GM21390 (cell line): ENCODE results near the gene PIM2.
A peak's percentile ranks its signal among the peaks of the same experiment; 100 is the strongest.

ENCODE experiments used
- ATAC-seq: cut with Tn5 transposase; IDR thresholded peaks from one replicate; pipeline ENCODE4 v1.9.1; 2021; ENCODE audit not compliant: unreplicated experiment

The PIM2 gene

GRCh38 chrX:48918643-48919340 lies at the start of gene PIM2:
PIM2 (minus strand) TSS chrX:48919024; CDS start chrX:48918834, 190 bp downstream.
- peak; percentile 75 for ATAC-seq

GRCh38 chrX:48968377-48968776 lies 49.6 kb upstream of the PIM2 start:
- no peak for ATAC-seq

- no peak for ATAC-seq
These were observed 48.2 kb upstream of the PIM2 start for GRCh38 chrX:48966796-48967579.

- ATAC-seq: no peak
These were observed 47.1 kb upstream of the PIM2 start for GRCh38 chrX:48965959-48966358.

DNA sequence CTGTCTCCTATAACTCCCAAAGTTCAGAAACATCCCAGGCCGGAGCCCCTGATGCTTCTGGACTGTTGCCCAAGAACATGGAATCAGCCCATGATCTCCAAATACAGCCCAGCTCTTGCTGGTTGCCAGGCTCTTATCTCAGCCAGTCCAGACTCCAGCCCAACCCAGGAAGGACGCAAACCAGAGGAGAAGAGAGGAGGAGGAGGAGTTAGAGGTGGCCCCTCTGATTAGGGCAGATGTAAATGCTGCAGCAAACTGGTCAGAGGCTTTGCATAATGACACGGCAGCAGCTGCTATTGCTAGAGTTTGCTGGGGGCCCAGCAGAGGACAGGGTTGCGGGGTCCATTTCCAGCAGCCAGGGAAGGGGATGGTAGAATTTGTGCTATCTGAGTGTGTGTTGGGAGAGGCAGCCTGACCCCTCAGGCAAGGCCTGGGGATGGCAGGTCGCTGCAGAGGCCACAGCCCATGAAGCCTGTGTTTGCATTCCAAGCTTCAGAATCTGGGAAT lies 42.8 kb upstream of the PIM2 start:
- no peak for ATAC-seq

DNA sequence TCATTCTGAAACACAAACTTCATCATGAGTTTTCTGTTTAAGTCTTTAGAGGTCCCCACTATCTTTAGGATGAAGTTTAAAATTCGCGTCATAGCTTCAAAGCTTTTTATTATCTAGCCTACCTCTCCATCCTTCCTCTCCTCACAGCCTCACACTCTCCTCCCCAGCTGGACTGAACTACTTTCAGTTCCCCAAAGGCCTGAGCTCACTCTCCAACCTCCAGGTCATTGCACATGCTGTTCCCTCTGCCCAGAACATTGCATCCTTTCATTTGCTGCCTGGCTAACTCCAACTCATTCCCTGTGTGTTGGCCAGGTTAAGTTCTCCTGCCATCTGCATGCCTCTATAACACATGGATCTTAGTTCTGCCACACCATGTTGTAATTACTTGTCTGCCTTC lies 41.5 kb upstream of the PIM2 start:
- ATAC-seq: no peak

DNA sequence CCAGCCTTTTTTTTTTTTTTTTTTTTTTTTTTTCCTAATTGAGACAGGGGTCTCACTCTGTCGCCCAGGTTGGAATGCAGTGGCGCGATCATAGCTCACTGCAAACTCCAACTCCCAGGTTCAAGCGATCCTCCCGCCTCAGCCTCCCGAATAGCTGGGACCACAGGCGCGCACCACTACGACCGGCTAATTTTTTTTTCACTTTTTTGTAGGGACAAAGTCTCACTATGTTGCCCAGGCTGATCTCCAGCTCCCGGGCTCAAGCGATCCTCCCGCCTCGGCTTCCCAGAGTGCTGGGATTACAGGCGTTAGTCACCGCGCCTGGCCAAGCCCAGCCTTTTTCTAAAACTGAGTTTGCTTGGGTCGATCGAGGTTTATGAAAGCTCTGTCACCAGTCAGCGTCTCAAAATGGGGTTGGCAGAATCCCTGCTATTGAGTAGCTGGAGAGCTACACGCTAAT lies 39.8 kb upstream of the PIM2 start:
- ATAC-seq: no peak

DNA sequence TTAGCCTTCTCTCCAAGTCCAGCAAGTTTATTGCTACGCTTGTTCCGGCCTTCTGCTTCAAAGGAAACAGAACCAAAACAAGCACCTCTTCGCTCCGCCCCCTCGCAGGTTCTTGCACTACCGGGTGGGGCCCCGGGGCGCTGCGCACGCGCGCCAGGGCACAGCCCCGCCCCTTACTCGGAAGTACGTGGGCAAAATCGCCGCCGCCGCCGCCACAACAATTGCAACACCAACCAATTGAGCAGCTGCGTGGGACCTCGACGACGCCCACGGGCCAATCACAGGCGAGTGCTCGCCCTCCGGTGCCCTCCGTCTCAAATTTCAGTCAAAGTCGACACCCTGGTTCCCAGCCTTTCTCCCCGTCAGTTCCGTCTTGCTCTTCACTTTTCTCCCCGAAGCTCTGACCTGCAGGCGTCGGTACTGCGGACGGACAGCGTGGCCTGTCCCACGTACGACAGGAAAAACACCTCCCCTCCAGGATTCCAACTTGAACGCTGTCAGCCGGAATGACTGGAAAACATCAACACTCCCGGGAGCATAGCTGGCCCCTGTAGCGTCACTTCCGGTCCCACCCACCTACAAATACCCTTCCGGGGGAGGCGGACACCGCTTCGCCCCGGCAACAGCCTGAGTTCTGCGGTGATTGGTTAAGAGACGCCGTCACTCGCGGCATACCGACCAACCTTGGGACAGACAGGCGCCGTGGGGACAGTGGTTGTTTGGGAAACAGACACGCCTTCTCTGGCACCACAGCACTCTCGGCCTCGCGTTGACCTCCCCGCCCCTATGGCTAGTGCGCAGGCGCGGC lies 39.2 kb upstream of the PIM2 start:
- ATAC-seq: peak; percentile 84

GRCh38 chrX:48957477-48957826 lies 38.6 kb upstream of the PIM2 start, which contains the start of gene OTUD5:
OTUD5 (minus strand) TSS chrX:48957607; CDS start chrX:48957570, 37 bp downstream.
- ATAC-seq: peak; percentile 36

DNA sequence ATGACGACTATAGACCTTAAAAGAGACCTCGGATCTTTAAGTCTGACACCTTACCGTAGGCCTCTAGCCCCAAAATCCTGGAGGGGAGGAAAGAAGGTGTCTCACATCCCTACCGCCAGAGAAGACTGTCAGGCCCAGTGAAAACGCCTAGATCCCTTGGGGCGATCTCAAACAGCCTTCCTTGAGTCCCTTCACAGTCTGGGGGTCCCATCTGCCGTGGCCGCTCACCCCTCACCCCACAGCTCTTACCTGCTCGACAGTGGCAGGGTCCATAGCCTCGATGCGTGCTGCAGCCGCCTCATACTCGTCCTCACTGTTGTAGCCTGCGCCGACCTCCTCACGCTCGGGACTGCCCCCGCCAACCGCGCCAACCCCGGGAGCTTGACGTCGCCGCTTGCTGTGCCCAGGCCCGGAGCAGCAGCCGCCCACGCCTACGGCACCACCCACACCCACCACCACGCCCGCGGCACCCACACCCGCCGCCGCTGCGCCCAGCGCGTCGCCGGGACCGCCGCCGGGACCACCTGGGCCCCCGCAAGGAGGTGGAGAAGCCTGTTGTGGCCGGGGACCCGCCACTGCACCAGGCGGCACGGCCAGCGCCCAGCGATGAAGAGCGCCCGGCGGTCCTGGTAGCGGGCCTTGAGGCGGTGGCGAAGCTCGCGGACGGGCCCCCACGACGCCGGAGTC lies 38.0 kb upstream of the PIM2 start:
- ATAC-seq: no peak

- ATAC-seq: no peak
These were observed 29.8 kb upstream of the PIM2 start for GRCh38 chrX:48948589-48948988.

DNA sequence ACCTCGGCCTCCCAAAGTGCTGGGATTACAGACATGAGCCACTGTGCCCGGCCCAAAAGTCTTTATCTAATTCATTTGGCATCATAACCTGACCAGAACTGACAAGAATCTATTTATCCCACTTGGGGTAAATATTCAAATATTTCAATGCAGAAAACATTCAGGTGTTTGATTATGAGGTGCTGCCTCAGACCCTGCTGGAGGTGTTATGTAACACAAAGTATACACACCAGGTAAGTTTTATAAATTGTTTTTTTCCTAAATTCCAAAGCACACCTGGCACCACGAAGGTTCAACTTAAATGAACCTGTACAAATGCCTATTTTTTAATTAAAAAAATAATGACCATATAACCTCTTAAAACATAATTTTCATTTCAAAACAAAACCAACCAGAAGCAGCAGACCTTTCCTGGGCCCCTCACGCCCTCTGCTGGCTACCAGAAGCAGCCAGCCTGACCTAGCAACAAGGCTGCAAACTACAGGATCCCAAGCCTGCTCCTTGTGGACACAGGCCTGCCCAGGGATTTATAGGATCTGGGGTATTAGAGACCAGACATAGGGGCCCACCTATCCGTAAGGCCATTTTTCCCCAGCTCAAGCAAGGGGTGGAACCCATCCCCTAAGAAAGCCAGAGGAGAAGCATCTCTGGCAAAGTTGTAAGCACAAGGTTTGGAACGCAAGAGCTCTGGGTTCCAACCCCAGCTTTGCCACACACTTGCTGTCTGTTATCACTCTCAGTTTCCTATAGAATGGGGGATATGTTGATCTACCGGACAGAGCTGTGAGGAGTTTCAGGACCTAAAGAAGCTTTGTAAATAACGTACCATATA lies 26.9 kb upstream of the PIM2 start:
- ATAC-seq: no peak

DNA sequence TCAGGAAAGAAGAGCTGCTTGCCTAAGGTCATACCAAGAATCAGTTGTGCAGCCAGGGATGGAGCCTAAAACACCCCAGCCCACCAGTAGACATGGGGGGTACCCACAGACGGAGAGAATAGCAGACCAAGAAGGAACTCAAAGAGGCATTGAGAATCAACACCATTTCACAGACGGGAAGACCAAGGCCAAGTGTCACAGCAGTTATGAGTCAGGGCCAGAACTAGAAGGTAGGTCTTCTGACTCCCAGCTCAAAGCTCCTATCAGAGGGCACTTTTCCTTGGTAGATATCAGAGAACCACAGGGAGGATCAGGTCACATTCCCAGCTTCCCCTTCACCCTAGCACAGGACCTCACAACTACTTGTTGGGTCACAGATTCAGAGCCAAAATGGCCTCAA lies 24.1 kb upstream of the PIM2 start:
- ATAC-seq: no peak

DNA sequence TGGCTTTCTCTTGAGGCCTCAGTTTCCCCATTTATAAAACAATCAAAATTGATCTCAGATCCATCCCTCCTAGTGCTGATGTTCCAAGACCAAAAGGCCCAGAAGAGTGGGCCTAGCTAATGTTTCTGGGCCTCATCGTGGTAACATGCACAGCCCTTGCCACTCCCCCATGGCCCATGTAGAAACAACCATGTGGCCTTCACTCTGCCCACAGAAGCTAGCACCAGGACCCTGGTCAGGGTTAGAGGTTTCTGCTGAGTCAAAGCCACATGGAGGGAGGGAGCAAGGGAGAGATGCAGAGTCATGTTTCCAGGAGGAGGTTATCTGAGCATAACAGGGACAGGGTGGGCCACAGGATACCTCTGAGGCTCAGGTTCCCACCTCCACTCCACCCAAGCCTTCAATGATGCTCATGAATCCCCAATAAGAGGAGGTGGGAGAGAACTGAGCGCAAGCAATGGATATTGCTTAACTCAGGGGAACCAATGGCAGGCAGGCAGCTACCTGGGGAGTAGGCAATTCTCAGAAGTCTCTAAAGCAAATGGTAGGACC lies 21.7 kb upstream of the PIM2 start:
- no peak for ATAC-seq

DNA sequence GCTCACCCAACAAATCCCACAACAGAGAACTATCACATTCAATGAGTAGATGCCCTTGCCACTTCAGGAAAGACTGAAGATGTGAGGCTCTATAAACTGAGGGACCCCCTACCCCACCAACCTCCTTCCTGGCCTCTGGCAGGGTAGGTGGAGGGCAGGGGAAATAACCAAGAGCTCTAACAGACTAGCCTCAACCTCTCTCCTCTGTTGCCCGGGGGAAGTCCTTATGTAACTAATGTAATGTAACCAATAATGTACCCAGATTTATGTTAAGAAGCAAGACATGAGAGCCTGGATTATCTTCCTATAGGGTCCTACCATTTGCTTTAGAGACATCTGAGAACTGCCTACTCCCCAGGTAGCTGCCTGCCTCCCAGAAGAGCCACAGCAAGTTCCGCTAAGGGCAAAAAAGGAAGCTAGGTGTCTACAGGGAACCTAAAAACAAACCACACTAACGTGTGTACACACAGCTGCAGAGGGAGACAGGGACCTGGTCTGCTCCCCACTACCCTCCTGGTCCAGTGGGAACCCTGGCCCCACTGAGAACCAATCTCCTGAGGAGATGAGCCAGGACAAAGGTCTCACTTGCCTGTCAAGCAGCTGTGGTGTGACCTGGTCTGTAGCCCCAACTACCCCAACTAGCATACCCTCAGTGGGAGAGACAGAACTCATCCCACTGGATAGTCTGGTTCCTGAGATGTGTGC lies 20.9 kb upstream of the PIM2 start:
- no peak for ATAC-seq

DNA sequence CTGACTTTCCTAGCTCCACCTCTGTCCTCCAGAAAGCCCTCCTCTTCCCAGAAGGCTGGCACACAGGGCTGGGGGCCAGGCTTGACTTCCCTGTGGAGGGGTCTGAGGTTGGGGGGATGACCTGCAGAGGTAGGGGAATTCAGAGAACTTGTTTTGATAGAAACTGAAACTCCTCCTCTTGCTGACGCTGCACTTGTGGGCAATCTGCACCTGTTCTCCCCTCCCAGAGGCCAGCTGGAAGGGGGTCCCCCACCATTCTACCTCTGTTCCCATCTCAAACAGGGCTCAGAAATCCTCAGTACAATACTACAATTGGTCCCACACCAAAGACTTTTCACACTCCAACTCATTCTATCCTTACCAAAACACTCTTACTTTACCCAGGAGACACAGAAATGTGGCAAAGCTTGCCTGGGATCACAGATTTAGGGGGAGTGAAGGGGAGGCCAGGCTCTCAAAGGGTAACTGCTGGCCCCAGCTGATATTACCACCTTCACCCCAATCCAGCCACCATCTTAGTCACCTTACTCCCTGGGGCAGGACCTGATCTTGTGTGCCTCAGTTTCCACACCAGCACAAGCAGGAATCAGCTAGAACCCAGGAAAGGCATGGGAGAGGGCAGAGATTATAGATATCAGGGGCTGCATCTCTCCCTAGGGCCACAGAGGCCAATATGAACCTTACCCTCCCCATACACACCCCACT lies 20.0 kb upstream of the PIM2 start:
- peak; percentile 39 for ATAC-seq

DNA sequence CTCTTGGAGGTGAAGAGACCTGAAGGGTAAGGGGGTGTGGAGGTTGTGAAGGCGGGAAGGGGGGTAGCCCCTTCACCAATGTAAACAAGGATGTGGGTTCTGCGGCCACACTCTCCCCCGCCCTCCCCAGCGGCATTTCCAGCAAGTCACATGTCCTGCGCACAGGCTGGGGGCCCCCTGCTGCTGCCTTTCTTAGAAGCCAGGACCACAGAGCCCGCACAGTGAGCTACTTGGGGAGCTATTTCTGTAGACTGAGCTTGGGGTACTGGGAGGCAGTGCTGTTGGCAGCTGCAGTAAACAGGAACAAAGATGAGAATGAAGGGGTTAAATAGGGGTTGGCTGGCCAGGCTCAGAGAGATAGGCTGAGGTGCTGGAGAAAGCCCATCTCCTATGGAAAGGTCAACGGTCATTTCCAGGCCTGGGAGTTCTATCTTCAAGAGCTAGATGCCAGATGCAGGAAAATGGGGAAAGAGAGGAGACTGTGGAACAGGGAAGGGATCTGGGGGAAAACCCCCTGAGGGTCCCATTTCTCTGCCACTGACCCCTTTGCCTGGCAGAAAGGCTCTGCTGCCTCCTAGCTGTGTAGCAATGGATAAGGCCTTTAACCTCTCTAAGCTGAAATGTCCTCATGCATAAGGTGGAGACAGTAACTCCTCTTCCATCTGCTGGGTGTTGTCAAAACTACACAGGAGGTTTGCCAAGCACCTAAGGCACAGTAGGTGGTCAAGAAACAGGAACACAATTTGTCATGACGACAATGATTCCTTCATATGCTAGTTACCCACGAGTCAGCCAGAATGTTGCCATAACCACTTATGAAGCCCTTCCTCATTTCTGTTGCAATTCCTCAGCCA lies 18.5 kb upstream of the PIM2 start:
- peak; percentile 58 for ATAC-seq
